HepG2 (cell line): Measurements from ENCODE around the gene BCCIP. TPM values are rescaled to one million over a fixed set of nuclear protein-coding genes. Genes with fewer than 3 reads are reported as not detected.

Experiments used
- ATAC-seq: fragments of 200-7000 bp; cut with Tn5 transposase; 3 replicates; pipeline ENCODE4 v1.9.1; 2020; ENCODE audit warnings: mild to moderate bottlenecking, moderate library complexity
- BruUV-seq: library from RNA; stranded (reverse); fragments of 400-500 nt; replicated peaks from 2 replicates; lab custom pipeline; 2021; lab: Mats Ljungman, UMichigan
- CTCF ChIA-PET: fragments of 300-600 bp; formaldehyde crosslinking; extraction: SDS; loops from one replicate; lab custom pipeline; 2021; ENCODE audit warnings: low total read pairs, inconsistent platforms, low intra/inter-chr PET ratio; lab: Yijun Ruan, JAX
- POLR2A ChIA-PET: fragments of 350-600 bp; sonication (Branson Sonifier 250); formaldehyde crosslinking; loops from one replicate; lab custom pipeline; 2020; ENCODE audit warnings: antibody characterized with exemption, inconsistent platforms; lab: Yijun Ruan, JAX
- DNase-seq: peaks from one replicate; pipeline ENCODE4 v3.0.0-alpha.2; 2015; ENCODE audit warnings: low spot score
- FAIRE-seq: peaks from 3 replicates; lab custom pipeline; 2011; peaks lifted over from hg19 to GRCh38; lab: Jason Lieb, UNC
- H2AFZ ChIP-seq: one replicate; pipeline ENCODE4 v1.6.1; 2011; ENCODE audit warnings: low read length, inconsistent platforms
- H3K27ac ChIP-seq: fragments of 300-600 bp; 3 replicates; pipeline ENCODE4 v1.8.0; 2011; ENCODE audit warnings: mixed run types, mild to moderate bottlenecking, mixed read lengths, low read length, inconsistent platforms; ENCODE audit not compliant: insufficient read depth; ENCODE audit errors: extremely low read length
- H3K27me3 ChIP-seq, 2 experiments: fragments of 200-600 bp in 1 of 2; 2 replicates in 1 of 2; 3 replicates in 1 of 2; pipeline versions ENCODE4 v1.6.0 to v1.8.0; 2011; ENCODE audit warnings: low read length in 2 of 2, mild to moderate bottlenecking in 2 of 2, moderate library complexity in 2 of 2, inconsistent platforms in 1 of 2; ENCODE audit not compliant: insufficient read depth in 2 of 2, control insufficient read depth in 1 of 2
- H3K36me3 ChIP-seq, 2 experiments: fragments of 200-600 bp in 1 of 2; replicated peaks in 1 of 2; 2 replicates in 1 of 2; 3 replicates in 1 of 2; pipeline versions ENCODE4 v1.5.1 to v1.8.0; 2011; ENCODE audit warnings: low read length in 2 of 2, inconsistent platforms in 1 of 2; ENCODE audit not compliant: insufficient read depth in 2 of 2, control insufficient read depth in 1 of 2
- H3K4me1 ChIP-seq: 2 replicates; pipeline ENCODE4 v1.5.1; 2012; ENCODE audit warnings: low read length, inconsistent platforms; ENCODE audit not compliant: insufficient read depth
- H3K4me2 ChIP-seq: 2 replicates; pipeline ENCODE4 v1.6.0; 2011; ENCODE audit warnings: low read depth, low read length, inconsistent platforms
- H3K4me3 ChIP-seq, 3 experiments: fragments of 200-600 bp in 1 of 3; sonication (generic), shearing (Covaris generic) in 1 of 3; replicated peaks in 1 of 3; 2 replicates each; pipeline ENCODE4 v1.5.1; 2011 to 2016; ENCODE audit warnings: low read length in 3 of 3, inconsistent platforms in 2 of 3, low read depth in 2 of 3, mild to moderate bottlenecking in 2 of 3, control low read depth in 1 of 3, mixed read lengths in 1 of 3; ENCODE audit not compliant: insufficient read depth in 1 of 3
- H3K79me2 ChIP-seq: one replicate; pipeline ENCODE4 v1.6.1; 2011; ENCODE audit warnings: low read length, inconsistent platforms; ENCODE audit not compliant: insufficient read depth
- H3K9ac ChIP-seq: 2 replicates; pipeline ENCODE4 v1.6.0; 2011; ENCODE audit warnings: mild to moderate bottlenecking, low read depth, low read length, inconsistent platforms; ENCODE audit not compliant: insufficient read depth
- H3K9me3 ChIP-seq: 2 replicates; pipeline ENCODE4 v1.5.1; 2012; ENCODE audit warnings: mild to moderate bottlenecking, low read length
- H4K20me1 ChIP-seq: 2 replicates; pipeline ENCODE4 v1.6.0; 2011; ENCODE audit warnings: inconsistent platforms, mild to moderate bottlenecking, low read length, moderate library complexity; ENCODE audit not compliant: insufficient read depth
- ATF7 ChIP-seq, 2 experiments: fragments of 450-650 bp in 1 of 2; sonication (generic) in 1 of 2; formaldehyde crosslinking in 1 of 2; IDR thresholded peaks; 2 replicates each; pipeline versions ENCODE4 v1.4.0 to v1.6.1; 2016 to 2020; ENCODE audit warnings: antibody characterized with exemption in 1 of 2, mild to moderate bottlenecking in 1 of 2, missing genetic modification reagents in 1 of 2
- HNF1A ChIP-seq, 2 experiments: sonication (generic) in 1 of 2; formaldehyde crosslinking in 1 of 2; IDR thresholded peaks; 2 replicates each; pipeline versions ENCODE4 v1.4.0 to v1.6.1; 2016 to 2020; ENCODE audit warnings: borderline replicate concordance in 1 of 2, low read depth in 1 of 2, mild to moderate bottlenecking in 1 of 2, missing genetic modification reagents in 1 of 2
- IRF9 ChIP-seq: sonication (generic); formaldehyde crosslinking; IDR thresholded peaks from 2 replicates; pipeline ENCODE4 v1.8.0; 2022; ENCODE audit warnings: missing genetic modification reagents, mild to moderate bottlenecking, borderline replicate concordance
- MAFG ChIP-seq: sonication (generic); formaldehyde crosslinking; IDR thresholded peaks from 2 replicates; pipeline ENCODE4 v1.5.1; 2020; ENCODE audit warnings: mild to moderate bottlenecking, missing genetic modification reagents
- NFYC ChIP-seq: IDR thresholded peaks from 2 replicates; pipeline ENCODE4 v1.6.1; 2016; ENCODE audit warnings: missing genetic modification reagents, missing compliant biosample characterization
- TOE1 ChIP-seq: sonication (generic); formaldehyde crosslinking; IDR thresholded peaks from 2 replicates; pipeline ENCODE4 v1.4.0; 2020; ENCODE audit warnings: mild to moderate bottlenecking, missing genetic modification reagents
- ZC3H13 ChIP-seq: sonication (generic); formaldehyde crosslinking; IDR thresholded peaks from 2 replicates; pipeline ENCODE4 v1.8.1; 2023; ENCODE audit warnings: mild to moderate bottlenecking, missing genetic modification reagents, moderate library complexity
- ZNF431 ChIP-seq: sonication (generic); formaldehyde crosslinking; IDR thresholded peaks from 2 replicates; pipeline ENCODE4 v1.9.0; 2022; ENCODE audit warnings: missing genetic modification reagents, low read depth, mild to moderate bottlenecking, borderline replicate concordance
- ZNF598 ChIP-seq: sonication (generic); formaldehyde crosslinking; IDR thresholded peaks from 2 replicates; pipeline ENCODE4 v1.5.1; 2020; ENCODE audit warnings: mild to moderate bottlenecking, missing genetic modification reagents, borderline replicate concordance
- ZNF652 ChIP-seq: IDR thresholded peaks from 2 replicates; pipeline ENCODE4 v1.6.1; 2016; ENCODE audit warnings: low read depth, borderline replicate concordance
- ZNF816 ChIP-seq: sonication (generic); formaldehyde crosslinking; IDR thresholded peaks from 2 replicates; pipeline ENCODE4 v1.8.0; 2022; ENCODE audit warnings: missing genetic modification reagents, mild to moderate bottlenecking, borderline replicate concordance
- WGBS: methylation state at CpG from one replicate; pipeline ENCODE4 v1.1.6; 2017; ENCODE audit warnings: low lambda C conversion rate; 5-methylcytosine and 5-hydroxymethylcytosine counted together
- in situ Hi-C: cut with HindIII; loops from 2 replicates; pipeline ENCODE4 v1.10.0; 2017; ENCODE audit warnings: low pct_unique_long_range_greater_than_20kb; ENCODE audit not compliant: extremely low pct_ligation_motif_present
- intact Hi-C: fragments of 100-400 bp; cut with micrococcal nuclease; formaldehyde crosslinking; loops from one replicate; pipeline ENCODE4 v1.10.0; 2022; ENCODE audit not compliant: unreplicated experiment
- polyA plus RNA-seq, 8 experiments: library from polyadenylated mRNA; depleted of rRNA in 3 of 8; stranded (reverse) in 7 of 8; unstranded in 1 of 8; fragments of >200 nt; fragmentation: Illumina TruSeq in 4 of 8; extraction: Trizol in 4 of 8; gene quantifications; 2 replicates each; pipeline versions ENCODE4 v1.2.1 to v1.2.3, GENCODE V29; 2011 to 2016; ENCODE audit warnings: low read depth in 4 of 8, missing spikeins in 1 of 8, mixed read lengths in 1 of 8; ENCODE audit not compliant: insufficient read depth in 1 of 8
- total RNA-seq, 5 experiments: library from RNA; depleted of rRNA; stranded (reverse); fragments of >200 nt; fragmentation: Illumina TruSeq; extraction: Trizol; gene quantifications; 2 replicates each; pipeline ENCODE4 v1.2.3, GENCODE V29; 2016; ENCODE audit warnings: low read depth in 1 of 5

The BCCIP gene
- total and polyA plus RNA-seq, 2 of the 13 experiments (the other 11 are each of a cell fraction or from before 2014, with no cell fraction given), result 37.0 to 132 TPM

- ATAC-seq, result no peak
- Histone ChIP-seq H3K4me1 (peaks cover 44% of the 10 kb centered on the region), H3K9me3 (no peaks in the 10 kb centered on the region), H3K4me3 (no peak overlapping the region), H3K27me3 (no peaks in the 10 kb centered on the region), H4K20me1 (no peaks in the 10 kb centered on the region), H3K27ac (no peak overlapping the region), H2AFZ (no peak overlapping the region), H3K4me2 (no peak overlapping the region), H3K9ac (no peak overlapping the region)
- intact Hi-C loops, result no loop called here
- DNase-seq, result no peak
- ChIA-PET CTCF (no interaction called here), POLR2A (no interaction called here)
- no peak for FAIRE-seq
- WGBS, result 94% methylated on average over 6 of the region's 11 CpGs
- no TSS peak for BruUV-seq
- no peak for TF ChIP-seq IRF9 (CRISPR knock-in tag)
- TF ChIP-seq NFYC (CRISPR knock-in tag), result no peak
- no peak for TF ChIP-seq ATF7 (IDR thresholded peaks at IDR 0.05)
- no peak for TF ChIP-seq ATF7 (CRISPR knock-in tag; IDR thresholded peaks at IDR 0.05)
- no peak for TF ChIP-seq MAFG (CRISPR knock-in tag)
- TF ChIP-seq, all 625 proteins: peak for 0
- Histone ChIP-seq H3K79me2 (no peaks in the 10 kb centered on the region), H3K36me3 (peaks cover 10 to 25% of the 10 kb centered on the region in 2 experiments; a peak in 4 of 5 replicates)
- in situ Hi-C loops, result no loop called here
These were observed 22.3 kb downstream of the BCCIP start for GRCh38 chr10:125845617-125846016.

- Histone ChIP-seq H3K36me3 (peaks cover 12 to 18% of the 10 kb centered on the region in 2 experiments), H3K27me3 (no peaks in the 10 kb centered on the region), H4K20me1 (no peaks in the 10 kb centered on the region), H3K27ac (no peak overlapping the region), H3K4me2 (no peak overlapping the region), H3K4me3 (no peak overlapping the region), H3K9ac (no peak overlapping the region), H2AFZ (no peak overlapping the region), H3K9me3 (no peaks in the 10 kb centered on the region), H3K4me1 (peaks cover 33% of the 10 kb centered on the region), H3K79me2 (no peaks in the 10 kb centered on the region)
- DNase-seq (no peak), ATAC-seq (no peak), FAIRE-seq (no peak)
- intact Hi-C loops (no loop called here), in situ Hi-C loops (no loop called here)
- 100% methylated on average over 3 of the region's 3 CpGs for WGBS
- CTCF ChIA-PET, result no interaction called here
- POLR2A ChIA-PET, result no interaction called here
- no TSS peak for BruUV-seq
- TF ChIP-seq ZNF816 (no peak), ZNF652 (CRISPR knock-in tag) (no peak), HNF1A (IDR thresholded peaks at IDR 0.05; ENCODE audit: low read depth) (no peak), HNF1A (CRISPR knock-in tag; IDR thresholded peaks at IDR 0.05; ENCODE audit: borderline replicate concordance) (no peak), TOE1 (no peak), ZNF431 (no peak), ZC3H13 (CRISPR knock-in tag) (no peak), ZNF598 (CRISPR knock-in tag) (no peak)
These were observed 23.5 kb downstream of the BCCIP start for GRCh38 chr10:125846894-125847293.
